GM23338 (cell line): ENCODE measurements around the gene FGF13. TPM values are rescaled to one million over a fixed set of nuclear protein-coding genes. Genes with fewer than 3 reads are reported as not detected.

Experiments used
- ATAC-seq: fragments of 200-7000 bp; cut with Tn5 transposase; 3 replicates; pipeline ENCODE4 v1.9.1; 2020
- DNase-seq: peaks from one replicate; pipeline ENCODE4 v3.0.0-alpha.2; 2015; ENCODE audit warnings: low spot score
- H2AFZ ChIP-seq: fragments of 200-600 bp; sonication (generic); 2 replicates; pipeline ENCODE4 v1.8.0; 2016; ENCODE audit warnings: antibody characterized with exemption, mild to moderate bottlenecking, moderate library complexity
- H3F3A ChIP-seq: fragments of 200-600 bp; sonication (generic); replicated peaks from 2 replicates; pipeline ENCODE4 v1.8.0; 2017; ENCODE audit warnings: antibody characterized with exemption, mixed run types, low read depth
- H3K27ac ChIP-seq: fragments of 200-600 bp; sonication (generic); 2 replicates; pipeline ENCODE4 v1.6.1; 2016; ENCODE audit warnings: low read depth
- H3K27me3 ChIP-seq: fragments of 200-600 bp; sonication (generic); 2 replicates; pipeline ENCODE4 v1.8.0; 2016; ENCODE audit warnings: mild to moderate bottlenecking, mixed run types, moderate library complexity; ENCODE audit not compliant: insufficient read depth
- H3K36me3 ChIP-seq: fragments of 200-600 bp; sonication (generic); 2 replicates; pipeline ENCODE4 v1.8.0; 2016; ENCODE audit warnings: mild to moderate bottlenecking; ENCODE audit not compliant: insufficient read depth
- H3K4me1 ChIP-seq: fragments of 200-600 bp; sonication (generic); 2 replicates; pipeline ENCODE4 v1.8.0; 2016; ENCODE audit warnings: mild to moderate bottlenecking, moderate library complexity; ENCODE audit not compliant: insufficient read depth
- H3K4me2 ChIP-seq: fragments of 200-600 bp; sonication (generic); 2 replicates; pipeline ENCODE4 v1.7.1; 2017; ENCODE audit warnings: mixed run types
- H3K4me3 ChIP-seq: fragments of 200-600 bp; sonication (generic); 2 replicates; pipeline ENCODE4 v1.6.1; 2016; ENCODE audit warnings: mixed run types
- H3K79me2 ChIP-seq: fragments of 200-600 bp; sonication (generic); replicated peaks from 2 replicates; pipeline ENCODE4 v1.8.0; 2017; ENCODE audit warnings: mild to moderate bottlenecking; ENCODE audit not compliant: insufficient read depth
- H3K9me2 ChIP-seq: fragments of 200-600 bp; sonication (generic); 2 replicates; pipeline ENCODE4 v1.8.0; 2017; ENCODE audit not compliant: insufficient read depth
- H4K20me1 ChIP-seq: fragments of 200-600 bp; sonication (generic); replicated peaks from 2 replicates; pipeline ENCODE4 v1.8.0; 2017; ENCODE audit warnings: mild to moderate bottlenecking; ENCODE audit not compliant: insufficient read depth
- H3K27ac Mint-ChIP-seq: 2 replicates; pipeline ENCODE4 v1.8.0; 2020; ENCODE audit warnings: inconsistent platforms, mild to moderate bottlenecking, moderate library complexity, mixed read lengths
- H3K27me3 Mint-ChIP-seq: 3 replicates; pipeline ENCODE4 v1.8.0; 2022; ENCODE audit warnings: low read depth, mild to moderate bottlenecking, moderate library complexity, mixed read lengths, inconsistent platforms; ENCODE audit not compliant: insufficient read depth, poor library complexity
- H3K36me3 Mint-ChIP-seq: 3 replicates; pipeline ENCODE4 v1.8.0; 2021; ENCODE audit warnings: low read depth, mild to moderate bottlenecking, inconsistent platforms, moderate library complexity, mixed read lengths
- H3K4me1 Mint-ChIP-seq: 3 replicates; pipeline ENCODE4 v1.8.0; 2020; ENCODE audit warnings: mild to moderate bottlenecking, inconsistent platforms, mixed read lengths
- H3K4me3 Mint-ChIP-seq: 3 replicates; pipeline ENCODE4 v1.8.0; 2021; ENCODE audit warnings: moderate library complexity, mild to moderate bottlenecking, inconsistent platforms, mixed read lengths
- H3K9me3 Mint-ChIP-seq: 3 replicates; pipeline ENCODE4 v1.8.0; 2020; ENCODE audit warnings: moderate library complexity, mild to moderate bottlenecking, inconsistent platforms, mixed read lengths
- CREB1 ChIP-seq: fragments of 250-450 bp; sonication (Bioruptor Pico); IDR thresholded peaks from 2 replicates; pipeline ENCODE4 v1.5.0; 2020; ENCODE audit warnings: low read depth, mild to moderate bottlenecking, moderate library complexity
- ETS1 ChIP-seq: IDR thresholded peaks from 2 replicates; pipeline ENCODE4 v1.6.1; 2016; ENCODE audit warnings: antibody characterized with exemption
- EZH2 ChIP-seq: fragments of 200-600 bp; sonication (generic); IDR thresholded peaks from one replicate; pipeline ENCODE4 v1.8.0; 2017; ENCODE audit warnings: antibody characterized with exemption, mild to moderate bottlenecking, low read depth; ENCODE audit not compliant: unreplicated experiment
- EZH2phosphoT487 ChIP-seq: fragments of 200-600 bp; sonication (generic); IDR thresholded peaks from one replicate; pipeline ENCODE4 v1.8.1; 2018; ENCODE audit warnings: antibody characterized with exemption; ENCODE audit not compliant: unreplicated experiment
- JUNB ChIP-seq: IDR thresholded peaks from one replicate; pipeline ENCODE4 v1.6.1; 2016; ENCODE audit warnings: antibody characterized with exemption; ENCODE audit not compliant: unreplicated experiment
- NANOG ChIP-seq: IDR thresholded peaks from 2 replicates; pipeline ENCODE4 v1.6.1; 2016; ENCODE audit warnings: antibody characterized with exemption, borderline replicate concordance
- POLR2AphosphoS5 ChIP-seq: IDR thresholded peaks from 2 replicates; pipeline ENCODE4 v1.6.1; 2016; ENCODE audit warnings: antibody characterized with exemption, low read depth
- REST ChIP-seq: IDR thresholded peaks from one replicate; pipeline ENCODE4 v1.6.1; 2018; ENCODE audit warnings: antibody characterized with exemption; ENCODE audit not compliant: unreplicated experiment
- STAT1 ChIP-seq: IDR thresholded peaks from one replicate; pipeline ENCODE4 v1.6.1; 2016; ENCODE audit warnings: antibody characterized with exemption; ENCODE audit not compliant: unreplicated experiment
- ZNF114 ChIP-seq: fragments of 250-450 bp; sonication (Bioruptor Pico); IDR thresholded peaks from 2 replicates; pipeline ENCODE4 v1.5.0; 2020; ENCODE audit warnings: mild to moderate bottlenecking, moderate library complexity
- ZNF331 ChIP-seq: fragments of 250-450 bp; sonication (Bioruptor Pico); IDR thresholded peaks from 2 replicates; pipeline ENCODE4 v1.5.0; 2020; ENCODE audit warnings: low read depth, mild to moderate bottlenecking, moderate library complexity
- ZNF462 ChIP-seq: fragments of 250-450 bp; sonication (Bioruptor Pico); IDR thresholded peaks from 2 replicates; pipeline ENCODE4 v1.5.0; 2020; ENCODE audit warnings: mild to moderate bottlenecking, moderate library complexity
- polyA plus RNA-seq: library from polyadenylated mRNA; unstranded; fragments of >200 nt; fragmentation: Nextera tagmentation; extraction: Ambion mirVana; gene quantifications from 2 replicates; pipeline ENCODE4 v1.2.1, GENCODE V29; 2016
- total RNA-seq: library from RNA; depleted of rRNA; stranded (reverse); fragments of >200 nt; shearing (Covaris generic); gene quantifications from 2 replicates; pipeline ENCODE4 v1.2.3, GENCODE V29; 2014
- TF ChIP-seq, protein P1 (sequence below), 2 experiments: fragments of 200-600 bp in 1 of 2; sonication (generic) in 1 of 2; conservative IDR thresholded peaks; 2 replicates each; pipeline versions ENCODE4 v1.5.1 to v1.6.1; 2016 to 2017; ENCODE audit warnings: antibody characterized with exemption in 2 of 2, low read depth in 2 of 2, mild to moderate bottlenecking in 2 of 2, moderate library complexity in 1 of 2

FGF13 gene
- total and polyA plus RNA-seq, 2 experiments from 2014 or later, result 18.8 to 20.3 TPM

GRCh38 chrX:138759217-138759943, 47.9 kb upstream of the FGF13 start:
- no peaks in the 10 kb centered on the region for H3F3A ChIP-seq
- Mint-ChIP-seq H3K36me3 (no peaks in the 10 kb centered on the region), H3K4me3 (no peak overlapping the region), H3K9me3 (no peaks in the 10 kb centered on the region), H3K4me1 (no peaks in the 10 kb centered on the region), H3K27ac (no peak overlapping the region), H3K27me3 (no peaks in the 10 kb centered on the region)
- no peaks in the 10 kb centered on the region for H3K9me2 ChIP-seq
- no peak overlapping the region for H2AFZ ChIP-seq
- no peaks in the 10 kb centered on the region for H3K79me2 ChIP-seq
- H3K27ac ChIP-seq, result no peak overlapping the region
- DNase-seq, result no peak
- H3K4me1 ChIP-seq, result no peaks in the 10 kb centered on the region
- no peaks in the 10 kb centered on the region for H3K27me3 ChIP-seq
- no peaks in the 10 kb centered on the region for H3K36me3 ChIP-seq
- no peaks in the 10 kb centered on the region for H4K20me1 ChIP-seq
- no peak for ATAC-seq
- H3K4me3 ChIP-seq, result no peak overlapping the region
- no peak overlapping the region for H3K4me2 ChIP-seq
- no peak for TF ChIP-seq EZH2
- TF ChIP-seq ZNF114 (CRISPR knock-in tag), result no peak
- TF ChIP-seq, protein P1, sequence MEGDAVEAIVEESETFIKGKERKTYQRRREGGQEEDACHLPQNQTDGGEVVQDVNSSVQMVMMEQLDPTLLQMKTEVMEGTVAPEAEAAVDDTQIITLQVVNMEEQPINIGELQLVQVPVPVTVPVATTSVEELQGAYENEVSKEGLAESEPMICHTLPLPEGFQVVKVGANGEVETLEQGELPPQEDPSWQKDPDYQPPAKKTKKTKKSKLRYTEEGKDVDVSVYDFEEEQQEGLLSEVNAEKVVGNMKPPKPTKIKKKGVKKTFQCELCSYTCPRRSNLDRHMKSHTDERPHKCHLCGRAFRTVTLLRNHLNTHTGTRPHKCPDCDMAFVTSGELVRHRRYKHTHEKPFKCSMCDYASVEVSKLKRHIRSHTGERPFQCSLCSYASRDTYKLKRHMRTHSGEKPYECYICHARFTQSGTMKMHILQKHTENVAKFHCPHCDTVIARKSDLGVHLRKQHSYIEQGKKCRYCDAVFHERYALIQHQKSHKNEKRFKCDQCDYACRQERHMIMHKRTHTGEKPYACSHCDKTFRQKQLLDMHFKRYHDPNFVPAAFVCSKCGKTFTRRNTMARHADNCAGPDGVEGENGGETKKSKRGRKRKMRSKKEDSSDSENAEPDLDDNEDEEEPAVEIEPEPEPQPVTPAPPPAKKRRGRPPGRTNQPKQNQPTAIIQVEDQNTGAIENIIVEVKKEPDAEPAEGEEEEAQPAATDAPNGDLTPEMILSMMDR (conservative IDR thresholded peaks at IDR 0.05; ENCODE audit: low read depth in 2 of 2), result no peak
- no peak for TF ChIP-seq ZNF331
- no peak for TF ChIP-seq NANOG
- TF ChIP-seq ZNF462 (CRISPR knock-in tag), result no peak
- TF ChIP-seq JUNB, result no peak
- TF ChIP-seq EZH2phosphoT487, result no peak
- no peak for TF ChIP-seq STAT1
- no peak for TF ChIP-seq ETS1
- no peak for TF ChIP-seq CREB1
- no peak for TF ChIP-seq REST
- no peak for TF ChIP-seq POLR2AphosphoS5
